Measurements from ENCODE around the gene RNFT2. TPM values are rescaled to one million over a fixed set of nuclear protein-coding genes. Genes with fewer than 3 reads are reported as not detected.

Gene RNFT2
- total and polyA plus RNA-seq, 12 donors, result 0.46 to 2.2 (median 1.6) TPM

- no peaks in the 10 kb centered on the region for H3K27me3 ChIP-seq
- 83 to 97% methylated on average over 2 of the region's 2 CpGs for WGBS, 2 donors
- H3K27ac ChIP-seq, result no peak overlapping the region
- no peaks in the 10 kb centered on the region for H3K36me3 ChIP-seq
- no peak overlapping the region for H3K4me3 ChIP-seq
- TF ChIP-seq CTCF (IDR thresholded peaks at IDR 0.05), result no peak
- H3K4me1 ChIP-seq, result no peaks in the 10 kb centered on the region
- ATAC-seq (no peak), DNase-seq (no peak)
- intact Hi-C loops (cut with DNase I), result no loop called here
- peaks cover 0 to 23% (median 7%) of the 10 kb centered on the region in 11 donors for H3K9me3 ChIP-seq
Measured at GRCh38 chr12:116800918-116801317, 62.8 kb downstream of the RNFT2 start.

GRCh38 chr12:116802018-116802417 lies 63.9 kb downstream of the RNFT2 start:
- H3K4me3 ChIP-seq, result no peak overlapping the region
- H3K27ac ChIP-seq, result no peak overlapping the region
- H3K36me3 ChIP-seq, result no peaks in the 10 kb centered on the region
- intact Hi-C loops (cut with DNase I), result no loop called here
- peaks cover 0 to 23% (median 7%) of the 10 kb centered on the region in 11 donors for H3K9me3 ChIP-seq
- ATAC-seq (no peak), DNase-seq (no peak)
- H3K4me1 ChIP-seq, result no peaks in the 10 kb centered on the region
- 94 to 95% methylated on average over 3 of the region's 3 CpGs for WGBS, 2 donors
- H3K27me3 ChIP-seq, result no peaks in the 10 kb centered on the region
- TF ChIP-seq CTCF (IDR thresholded peaks at IDR 0.05), result no peak

DNA sequence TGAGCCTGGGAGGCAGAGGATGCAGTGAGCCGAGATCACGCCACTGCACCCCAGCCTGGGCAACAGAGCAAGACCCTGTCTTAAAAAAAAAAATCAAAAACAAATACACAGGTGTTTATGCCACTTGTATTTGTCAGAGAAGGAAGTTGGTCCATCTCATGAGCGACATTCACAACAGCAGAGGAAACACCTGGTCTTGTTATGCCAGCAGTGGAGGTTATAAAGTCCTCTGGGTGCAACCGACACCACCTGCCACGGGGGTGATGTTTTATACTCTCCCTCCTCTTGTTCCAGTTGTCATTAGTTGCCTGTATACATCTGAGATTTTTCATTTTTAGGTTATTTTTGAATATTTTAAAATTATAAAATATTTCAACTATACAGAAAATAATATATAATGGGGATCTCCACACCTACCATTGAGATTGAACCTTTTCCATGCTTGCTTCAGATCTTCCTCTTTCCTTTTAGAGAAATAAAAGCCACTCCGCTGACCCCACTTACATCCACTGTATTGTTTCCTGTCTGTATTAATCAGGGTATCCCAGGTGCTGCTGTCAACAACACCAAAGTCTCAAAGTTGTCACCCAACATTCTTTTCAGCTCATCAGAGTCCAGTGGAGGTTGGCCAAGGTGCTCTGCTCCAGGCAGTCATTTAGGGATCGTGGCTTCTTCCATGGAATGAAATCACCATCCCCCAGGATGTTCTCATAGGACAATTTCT lies 65.1 kb downstream of the RNFT2 start:
- TF ChIP-seq CTCF (IDR thresholded peaks at IDR 0.05), result no peak
- no peak for ATAC-seq
- 83% methylated on average over 7 of the region's 7 CpGs for WGBS, 2 donors
- no peaks in the 10 kb centered on the region for H3K36me3 ChIP-seq
- no peak overlapping the region for H3K4me3 ChIP-seq
- no peaks in the 10 kb centered on the region for H3K4me1 ChIP-seq
- H3K9me3 ChIP-seq, result peaks cover 0 to 18% (median 7%) of the 10 kb centered on the region in 11 donors
- H3K27me3 ChIP-seq, result no peaks in the 10 kb centered on the region
- no peak for DNase-seq
- H3K27ac ChIP-seq, result no peak overlapping the region
- intact Hi-C loops (cut with DNase I), result no loop called here

GRCh38 chr12:116804051-116804450 lies 65.9 kb downstream of the RNFT2 start:
- no peaks in the 10 kb centered on the region for H3K4me1 ChIP-seq
- TF ChIP-seq CTCF (IDR thresholded peaks at IDR 0.05), result no peak
- DNase-seq, result no peak
- H3K4me3 ChIP-seq, result no peak overlapping the region
- H3K9me3 ChIP-seq, result peaks cover 0 to 10% (median 3%) of the 10 kb centered on the region in 11 donors
- intact Hi-C loops (cut with DNase I), result no loop called here
- no peaks in the 10 kb centered on the region for H3K36me3 ChIP-seq
- no peaks in the 10 kb centered on the region for H3K27me3 ChIP-seq
- no peak for ATAC-seq
- WGBS, 2 donors, result 0% methylated on average over 1 of the region's 1 CpG
- H3K27ac ChIP-seq, result no peak overlapping the region

Measured in heart right ventricle (tissue), 16 donors.